Measurements from ENCODE around the gene ARHGAP20. TPM values are rescaled to one million over a fixed set of nuclear protein-coding genes. Genes with fewer than 3 reads are reported as not detected.

Gene ARHGAP20
- total RNA-seq, 2 donors from 2014 or later: 3.5 TPM

DNA sequence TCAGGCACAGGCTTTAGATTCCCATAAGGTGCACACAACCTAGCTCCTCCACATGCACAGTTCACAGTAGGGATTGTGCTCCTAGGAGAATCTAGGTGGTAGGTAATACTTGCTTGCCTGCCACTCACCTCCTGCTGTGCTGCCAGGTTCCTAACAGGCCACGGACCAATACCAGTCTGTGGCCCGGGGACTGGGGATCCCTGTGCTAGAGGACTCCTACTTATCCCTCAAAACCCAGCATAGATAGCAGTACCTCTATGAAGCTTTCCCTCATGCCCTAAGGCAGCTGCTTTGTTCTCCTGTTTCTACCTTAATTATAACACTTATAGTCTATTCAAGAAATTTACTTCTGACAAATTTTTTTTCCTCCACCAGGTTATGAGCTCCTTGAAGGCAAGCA, 36.7 kb downstream of the ARHGAP20 start:
- H3K4me1 ChIP-seq (ENCODE audit: control insufficient read depth in 1 of 2, low read depth in 2 of 2): no peaks in the 10 kb centered on the region
- TF ChIP-seq, protein P1, sequence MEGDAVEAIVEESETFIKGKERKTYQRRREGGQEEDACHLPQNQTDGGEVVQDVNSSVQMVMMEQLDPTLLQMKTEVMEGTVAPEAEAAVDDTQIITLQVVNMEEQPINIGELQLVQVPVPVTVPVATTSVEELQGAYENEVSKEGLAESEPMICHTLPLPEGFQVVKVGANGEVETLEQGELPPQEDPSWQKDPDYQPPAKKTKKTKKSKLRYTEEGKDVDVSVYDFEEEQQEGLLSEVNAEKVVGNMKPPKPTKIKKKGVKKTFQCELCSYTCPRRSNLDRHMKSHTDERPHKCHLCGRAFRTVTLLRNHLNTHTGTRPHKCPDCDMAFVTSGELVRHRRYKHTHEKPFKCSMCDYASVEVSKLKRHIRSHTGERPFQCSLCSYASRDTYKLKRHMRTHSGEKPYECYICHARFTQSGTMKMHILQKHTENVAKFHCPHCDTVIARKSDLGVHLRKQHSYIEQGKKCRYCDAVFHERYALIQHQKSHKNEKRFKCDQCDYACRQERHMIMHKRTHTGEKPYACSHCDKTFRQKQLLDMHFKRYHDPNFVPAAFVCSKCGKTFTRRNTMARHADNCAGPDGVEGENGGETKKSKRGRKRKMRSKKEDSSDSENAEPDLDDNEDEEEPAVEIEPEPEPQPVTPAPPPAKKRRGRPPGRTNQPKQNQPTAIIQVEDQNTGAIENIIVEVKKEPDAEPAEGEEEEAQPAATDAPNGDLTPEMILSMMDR (IDR thresholded peaks at IDR 0.05): no peak
- ATAC-seq (ENCODE audit: insufficient number of reproducible peaks, low FRiP score, low read depth) (no peak), DNase-seq (ENCODE audit: low spot score) (no peak)
- no peaks in the 10 kb centered on the region for H3K9me3 ChIP-seq
- no peaks in the 10 kb centered on the region for H3K27me3 ChIP-seq (replicated peaks; ENCODE audit: insufficient read depth)
- H3K4me3 ChIP-seq: no peak overlapping the region
- H3K27ac ChIP-seq: no peak overlapping the region
- no peaks in the 10 kb centered on the region for H3K36me3 ChIP-seq

DNA sequence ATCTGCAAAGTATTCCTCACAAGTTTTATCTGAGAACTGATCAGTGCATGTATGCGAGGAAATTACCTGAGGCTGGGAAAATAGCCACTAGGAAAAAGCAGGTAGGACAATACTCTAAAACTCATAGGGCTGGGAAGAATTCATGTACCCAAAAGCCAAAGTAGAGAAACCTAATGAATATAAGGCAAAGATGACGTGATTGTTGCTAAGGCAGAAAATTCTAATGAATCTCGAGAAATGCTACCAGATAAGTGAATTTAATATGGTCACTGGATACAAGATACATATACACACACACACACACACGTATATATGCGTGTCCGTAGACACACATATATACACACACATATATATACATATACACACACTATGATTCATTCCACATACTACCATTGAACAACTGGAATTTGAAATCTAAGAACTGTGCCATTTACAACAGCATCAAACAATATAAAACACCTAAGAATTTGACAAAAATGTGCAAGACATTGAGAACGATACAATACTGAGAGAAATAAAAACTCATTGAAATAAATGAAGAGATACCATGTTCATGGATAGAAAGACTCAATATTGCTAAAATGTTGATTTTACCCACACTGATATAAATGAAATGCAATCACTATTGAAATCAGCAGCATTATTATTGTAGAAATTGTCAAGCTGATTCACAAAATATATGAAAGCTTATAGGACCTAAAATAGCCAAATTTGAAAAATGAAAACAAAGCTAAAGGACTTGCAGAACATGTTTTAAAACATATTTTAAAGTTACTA, 46.4 kb downstream of the ARHGAP20 start:
- no peaks in the 10 kb centered on the region for H3K9me3 ChIP-seq
- H3K4me3 ChIP-seq: no peak overlapping the region
- DNase-seq (ENCODE audit: low spot score): no peak
- no peak overlapping the region for H3K27ac ChIP-seq
- H3K4me1 ChIP-seq (ENCODE audit: control insufficient read depth in 1 of 2, low read depth in 2 of 2): no peaks in the 10 kb centered on the region
- no peaks in the 10 kb centered on the region for H3K36me3 ChIP-seq
- no peaks in the 10 kb centered on the region for H3K27me3 ChIP-seq (replicated peaks; ENCODE audit: insufficient read depth)
- no peak for ATAC-seq (ENCODE audit: insufficient number of reproducible peaks, low FRiP score, low read depth)
- TF ChIP-seq, protein P1 (IDR thresholded peaks at IDR 0.05): no peak

DNA sequence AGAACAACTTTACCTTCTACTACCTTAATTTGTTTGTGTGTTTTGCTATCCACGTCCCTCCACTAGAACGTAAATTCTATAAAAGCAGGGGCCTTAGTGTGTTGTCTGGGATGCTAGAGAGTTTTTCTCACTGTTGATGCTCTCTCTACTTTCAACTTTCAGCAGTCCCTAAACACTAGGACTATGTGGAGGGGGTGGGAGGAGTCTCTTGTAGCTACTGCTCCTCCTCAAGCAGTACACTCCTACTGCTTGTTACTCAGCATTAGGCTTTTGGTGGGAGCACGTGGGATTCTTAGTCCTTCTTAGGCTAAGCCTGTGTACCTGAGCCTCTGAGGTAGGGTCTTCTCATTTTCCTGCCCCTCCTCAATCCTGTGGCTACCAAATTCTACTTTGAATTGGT, 56.3 kb downstream of the ARHGAP20 start:
- Histone ChIP-seq H3K27me3 (replicated peaks; ENCODE audit: insufficient read depth) (no peaks in the 10 kb centered on the region), H3K27ac (no peak overlapping the region), H3K4me1 (ENCODE audit: control insufficient read depth in 1 of 2, low read depth in 2 of 2) (no peaks in the 10 kb centered on the region), H3K4me3 (no peak overlapping the region), H3K36me3 (no peaks in the 10 kb centered on the region), H3K9me3 (peaks cover 5% of the 10 kb centered on the region)
- TF ChIP-seq, protein P1 (IDR thresholded peaks at IDR 0.05): no peak
- no peak for ATAC-seq (ENCODE audit: insufficient number of reproducible peaks, low FRiP score, low read depth)
- DNase-seq (ENCODE audit: low spot score): no peak

DNA sequence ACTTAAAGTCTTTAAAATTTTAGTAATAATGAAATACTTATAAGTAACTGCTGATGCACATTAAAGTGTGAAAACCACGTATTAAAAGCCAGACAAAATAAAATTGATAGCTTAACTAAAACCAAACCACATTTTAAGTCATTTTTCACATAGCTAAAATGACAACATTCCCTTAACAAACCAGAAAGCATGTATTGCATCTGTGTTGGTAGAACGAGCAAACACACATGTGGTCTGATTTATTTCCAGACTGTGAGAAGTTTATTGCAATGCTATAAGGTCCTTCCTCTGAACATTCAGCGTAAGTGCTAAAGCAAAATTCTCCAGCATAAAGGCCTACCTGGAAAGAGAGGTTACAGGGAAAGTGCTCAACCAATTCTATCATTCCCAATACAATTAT, 57.8 kb downstream of the ARHGAP20 start:
- Histone ChIP-seq H3K27ac (no peak overlapping the region), H3K4me3 (no peak overlapping the region), H3K36me3 (no peaks in the 10 kb centered on the region), H3K4me1 (ENCODE audit: control insufficient read depth in 1 of 2, low read depth in 2 of 2) (no peaks in the 10 kb centered on the region), H3K27me3 (replicated peaks; ENCODE audit: insufficient read depth) (no peaks in the 10 kb centered on the region), H3K9me3 (peaks cover 6% of the 10 kb centered on the region)
- TF ChIP-seq, protein P1 (IDR thresholded peaks at IDR 0.05): no peak
- DNase-seq (ENCODE audit: low spot score) (no peak), ATAC-seq (ENCODE audit: insufficient number of reproducible peaks, low FRiP score, low read depth) (no peak)

DNA sequence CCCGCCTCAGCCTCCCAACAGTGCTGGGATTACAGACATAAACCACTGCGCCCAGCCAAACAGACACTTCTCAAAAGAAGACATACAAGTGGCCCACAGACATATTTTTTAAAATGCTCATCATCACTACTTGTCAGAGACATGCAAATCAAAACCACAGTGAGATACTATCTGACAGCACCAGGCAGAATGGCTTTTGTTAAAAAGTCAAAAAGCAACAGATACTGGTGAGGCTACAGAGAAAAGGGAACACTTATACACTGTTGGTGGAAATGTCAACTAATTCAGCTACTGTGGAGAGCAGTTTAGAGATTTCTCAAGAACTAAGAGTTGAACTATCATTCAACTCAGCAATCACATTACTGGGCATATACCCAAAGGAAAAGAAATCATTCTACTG, 67.0 kb downstream of the ARHGAP20 start:
- TF ChIP-seq, protein P1 (IDR thresholded peaks at IDR 0.05): no peak
- DNase-seq (ENCODE audit: low spot score) (no peak), ATAC-seq (ENCODE audit: insufficient number of reproducible peaks, low FRiP score, low read depth) (no peak)
- H3K4me1 ChIP-seq (ENCODE audit: control insufficient read depth in 1 of 2, low read depth in 2 of 2): no peaks in the 10 kb centered on the region
- H3K27me3 ChIP-seq (replicated peaks; ENCODE audit: insufficient read depth): no peaks in the 10 kb centered on the region
- no peaks in the 10 kb centered on the region for H3K36me3 ChIP-seq
- H3K27ac ChIP-seq: no peak overlapping the region
- no peak overlapping the region for H3K4me3 ChIP-seq
- no peaks in the 10 kb centered on the region for H3K9me3 ChIP-seq

Data from thoracic aorta (tissue), 2 donors.